A549 (cell line): Measurements from ENCODE around the gene GALNT18. TPM values are rescaled to one million over a fixed set of nuclear protein-coding genes. Genes with fewer than 3 reads are reported as not detected.

Source experiments
- ATAC-seq, 2 experiments: fragments of 200-7000 bp in 1 of 2; fragments of >200 bp in 1 of 2; cut with Nextera tagmentation in 1 of 2; cut with Tn5 transposase in 1 of 2; 3 replicates each; pipeline versions ENCODE4 v1.8.0 to v1.9.1; 2018 to 2020; ENCODE audit warnings: mild to moderate bottlenecking in 1 of 2, moderate library complexity in 1 of 2
- CTCF ChIA-PET: fragments of 300-600 bp; sonication (Branson Sonifier 250); formaldehyde crosslinking; extraction: SDS; loops from one replicate; lab custom pipeline; 2021; ENCODE audit warnings: antibody characterized with exemption, inconsistent platforms; lab: Yijun Ruan, JAX
- POLR2A ChIA-PET: fragments of 350-600 bp; formaldehyde crosslinking; extraction: SDS; loops from one replicate; lab custom pipeline; 2021; ENCODE audit warnings: antibody characterized with exemption, inconsistent platforms; lab: Yijun Ruan, JAX
- DNase-seq, 2 experiments: peaks; one replicate each; pipeline versions ENCODE4 v3.0.0 to v3.0.0-alpha.2; 2011 to 2016; ENCODE audit warnings: low read depth in 1 of 2, low spot score in 1 of 2
- FAIRE-seq: peaks from 2 replicates; lab custom pipeline; 2011; peaks lifted over from hg19 to GRCh38; lab: Jason Lieb, UNC
- H3K27ac ChIP-seq, 2 experiments: fragments of >200 bp; sonication (Bioruptor Twin); formaldehyde crosslinking; 3 replicates each; pipeline ENCODE4 v1.5.1; 2016 to 2017
- H3K4me1 ChIP-seq: fragments of >200 bp; sonication (Bioruptor Twin); formaldehyde crosslinking; 3 replicates; pipeline ENCODE4 v1.6.1; 2016
- H3K4me2 ChIP-seq: fragments of >200 bp; sonication (Bioruptor Twin); formaldehyde crosslinking; 3 replicates; pipeline ENCODE4 v1.6.1; 2016
- H3K4me3 ChIP-seq: fragments of >200 bp; sonication (Bioruptor Twin); formaldehyde crosslinking; 3 replicates; pipeline ENCODE4 v1.5.1; 2016
- H3K9me3 ChIP-seq: fragments of >200 bp; sonication (Bioruptor Twin); formaldehyde crosslinking; 3 replicates; pipeline ENCODE4 v1.6.1; 2016
- BHLHE40 ChIP-seq: IDR thresholded peaks from 2 replicates; pipeline ENCODE4 v1.6.1; 2012; ENCODE audit warnings: low read depth, low read length, inconsistent platforms
- CEBPB ChIP-seq, 2 experiments: fragments of >200 bp in 1 of 2; sonication (Bioruptor Twin) in 1 of 2; formaldehyde crosslinking in 1 of 2; IDR thresholded peaks; 2 replicates each; pipeline ENCODE4 v1.6.1; 2012 to 2016
- CTCF ChIP-seq: fragments of >200 bp; sonication (Bioruptor Twin); formaldehyde crosslinking; IDR thresholded peaks from 3 replicates; pipeline ENCODE4 v1.5.1; 2016
- EHMT2 ChIP-seq: fragments of 200-600 bp; sonication (generic); IDR thresholded peaks from 2 replicates; pipeline ENCODE4 v1.6.1; 2016; ENCODE audit warnings: antibody characterized with exemption, low read depth, mild to moderate bottlenecking, moderate library complexity
- EP300 ChIP-seq, 2 experiments: fragments of >200 bp; sonication (Bioruptor Twin); formaldehyde crosslinking; IDR thresholded peaks; 2 replicates in 1 of 2; 3 replicates in 1 of 2; pipeline ENCODE4 v1.6.1; 2016 to 2017
- ESRRA ChIP-seq: fragments of 150-350 bp; IDR thresholded peaks from 2 replicates; pipeline ENCODE4 v1.6.1; 2014; ENCODE audit warnings: mild to moderate bottlenecking, low read length, borderline replicate concordance
- FOXS1 ChIP-seq: fragments of 250-450 bp; sonication (Bioruptor Pico); IDR thresholded peaks from 2 replicates; pipeline ENCODE4 v1.5.0; 2020; ENCODE audit warnings: mild to moderate bottlenecking, moderate library complexity
- HEYL ChIP-seq: fragments of 250-450 bp; sonication (Bioruptor Pico); IDR thresholded peaks from 2 replicates; pipeline ENCODE4 v1.8.0; 2021; ENCODE audit warnings: mild to moderate bottlenecking, moderate library complexity
- HOXB13 ChIP-seq: fragments of 250-450 bp; sonication (Bioruptor Pico); IDR thresholded peaks from 2 replicates; pipeline ENCODE4 v1.5.0; 2020; ENCODE audit warnings: low read depth, mild to moderate bottlenecking, moderate library complexity
- HOXB5 ChIP-seq: fragments of 250-450 bp; sonication (Bioruptor Pico); IDR thresholded peaks from 2 replicates; pipeline ENCODE4 v1.5.0; 2020; ENCODE audit warnings: mild to moderate bottlenecking, moderate library complexity
- JUN ChIP-seq, 2 experiments: fragments of >200 bp; sonication (Bioruptor Twin); formaldehyde crosslinking; IDR thresholded peaks; 2 replicates in 1 of 2; 3 replicates in 1 of 2; pipeline ENCODE4 v1.6.1; 2016 to 2017
- KDM5A ChIP-seq: fragments of 200-600 bp; sonication (generic); IDR thresholded peaks from 2 replicates; pipeline ENCODE4 v1.6.1; 2016; ENCODE audit warnings: antibody characterized with exemption, mild to moderate bottlenecking
- MYC ChIP-seq: IDR thresholded peaks from 2 replicates; pipeline ENCODE4 v1.6.1; 2012; ENCODE audit warnings: mild to moderate bottlenecking, inconsistent platforms, low read length, improper control_type of control experiment, borderline replicate concordance
- NFE2L2 ChIP-seq: fragments of 150-350 bp; conservative IDR thresholded peaks from 2 replicates; pipeline ENCODE4 v1.6.1; 2014; ENCODE audit warnings: low read length
- NR3C1 ChIP-seq: fragments of >200 bp; sonication (Bioruptor Twin); formaldehyde crosslinking; IDR thresholded peaks from 3 replicates; pipeline ENCODE4 v1.6.1; 2017
- PBX3 ChIP-seq: IDR thresholded peaks from 2 replicates; pipeline ENCODE4 v1.6.1; 2012
- RAD21 ChIP-seq, 2 experiments: fragments of >200 bp in 1 of 2; sonication (Bioruptor Twin) in 1 of 2; formaldehyde crosslinking in 1 of 2; IDR thresholded peaks in 1 of 2; conservative IDR thresholded peaks in 1 of 2; 2 replicates in 1 of 2; 3 replicates in 1 of 2; pipeline ENCODE4 v1.6.1; 2012 to 2018; ENCODE audit warnings: inconsistent platforms in 1 of 2
- RCOR1 ChIP-seq: fragments of 150-350 bp; IDR thresholded peaks from 2 replicates; pipeline ENCODE4 v1.6.1; 2014; ENCODE audit warnings: antibody characterized with exemption, low read length, low read depth
- REST ChIP-seq: fragments of 200-600 bp; sonication (generic); IDR thresholded peaks from 2 replicates; pipeline ENCODE4 v1.6.1; 2016; ENCODE audit warnings: antibody characterized with exemption, mild to moderate bottlenecking, moderate library complexity
- RNF2 ChIP-seq: fragments of 200-600 bp; sonication (generic); IDR thresholded peaks from 2 replicates; pipeline ENCODE4 v1.6.1; 2016; ENCODE audit warnings: low read depth, mild to moderate bottlenecking, antibody characterized with exemption, moderate library complexity, borderline replicate concordance
- SMC3 ChIP-seq: fragments of >200 bp; sonication (Bioruptor Twin); formaldehyde crosslinking; IDR thresholded peaks from 3 replicates; pipeline ENCODE4 v1.6.1; 2018; ENCODE audit warnings: inconsistent platforms
- TFCP2L1 ChIP-seq: fragments of 250-450 bp; sonication (Bioruptor Pico); IDR thresholded peaks from 2 replicates; pipeline ENCODE4 v1.5.0; 2021; ENCODE audit warnings: mild to moderate bottlenecking
- USF2 ChIP-seq: fragments of 450-650 bp; IDR thresholded peaks from 2 replicates; pipeline ENCODE4 v1.6.1; 2014; ENCODE audit warnings: antibody characterized with exemption
- ZNF302 ChIP-seq: fragments of 250-450 bp; sonication (Bioruptor Pico); IDR thresholded peaks from 2 replicates; pipeline ENCODE4 v1.9.0; 2021; ENCODE audit warnings: inconsistent platforms, mild to moderate bottlenecking, moderate library complexity
- WGBS: methylation state at CpG from one replicate; pipeline ENCODE4 v1.1.6; 2017; ENCODE audit errors: missing lambda C conversion rate; 5-methylcytosine and 5-hydroxymethylcytosine counted together
- polyA plus RNA-seq, 4 experiments: library from polyadenylated mRNA; depleted of rRNA in 3 of 4; stranded (reverse); fragments of >200 nt; fragmentation: RNase III in 1 of 4; extraction: RNeasy Plus Mini Kit Qiagen cat#74134 plus additional on column Dnase treatment in 1 of 4; gene quantifications; 2 replicates in 3 of 4; 3 replicates in 1 of 4; pipeline ENCODE4 v1.2.3, GENCODE V29; 2011 to 2017

Gene GALNT18
- polyA plus RNA-seq, 2 of the 4 experiments (the other 2 are of a cell fraction): 6.7 to 16.1 TPM

- TF ChIP-seq FOXS1 (no peak), BHLHE40 (no peak)
- TF ChIP-seq, all 56 proteins: peak for 0
- DNase-seq: peak in 1 of 2 experiments; percentile 14
- Histone ChIP-seq H3K4me3 (no peak overlapping the region), H3K4me2 (no peak overlapping the region), H3K9me3 (no peaks in the 10 kb centered on the region), H3K27ac (no peak overlapping the region), H3K4me1 (no peaks in the 10 kb centered on the region)
- no peak for FAIRE-seq
- ChIA-PET POLR2A (no interaction called here), CTCF (interaction anchor here (1.0 to 1.4 kb wide), 2 partner anchors 17 to 18 kb away, joined by 3 read pairs; no protein-coding TSS in a partner anchor)
- ATAC-seq: peak; percentile 27 to 71; a peak in 3 of 6 replicates
- 72% methylated on average over 4 of the region's 4 CpGs for WGBS
These were observed 102.6 kb downstream of the GALNT18 start for GRCh38 chr11:11519184-11519583.

GRCh38 chr11:11514246-11514645 is 107.6 kb downstream of the GALNT18 start:
- H3K4me2 ChIP-seq: no peak overlapping the region
- no peak overlapping the region for H3K27ac ChIP-seq
- POLR2A ChIA-PET: no interaction called here
- FAIRE-seq (no peak), ATAC-seq (no peak), DNase-seq (no peak)
- TF ChIP-seq KDM5A: no peak
- TF ChIP-seq EP300 (IDR thresholded peaks at IDR 0.05): no peak
- H3K9me3 ChIP-seq: no peaks in the 10 kb centered on the region
- no peak overlapping the region for H3K4me3 ChIP-seq
- CTCF ChIA-PET: interaction anchor here (1.2 to 1.4 kb wide), 2 partner anchors 195 to 273 kb away, joined by 3 to 5 read pairs; no protein-coding TSS in a partner anchor
- 77% methylated on average over 3 of the region's 3 CpGs for WGBS
- 0 out of 3 replicates have a peak, but pooled peaks cover 2% of the 10 kb centered on the region for H3K4me1 ChIP-seq

- ATAC-seq: 0 out of 6 replicates have a peak, but pooled peaks of 1 of the 2 experiments have one; percentile 25
- 43% methylated on average over 3 of the region's 3 CpGs for WGBS
- no peaks in the 10 kb centered on the region for H3K9me3 ChIP-seq
- ChIA-PET POLR2A (no interaction called here), CTCF (interaction anchor here (0.7 to 1.4 kb wide), 3 partner anchors 20 to 274 kb away, joined by 3 to 5 read pairs (median 3); no protein-coding TSS in a partner anchor)
- no peak overlapping the region for H3K27ac ChIP-seq
- TF ChIP-seq CEBPB (IDR thresholded peaks at IDR 0.05) (peak; percentile 7 to 40; a peak in 2 of 4 replicates), ZNF302 (CRISPR knock-in tag) (no peak), HOXB5 (CRISPR knock-in tag) (no peak), EHMT2 (no peak), TFCP2L1 (CRISPR knock-in tag) (no peak), RAD21 (conservative IDR thresholded peaks at IDR 0.05 in 1 of 2, IDR thresholded peaks at IDR 0.05 in 1 of 2) (no peak), SMC3 (no peak), NFE2L2 (no peak)
- 0 out of 3 replicates have a peak, but pooled peaks cover 2% of the 10 kb centered on the region for H3K4me1 ChIP-seq
- peak in 1 of 2 experiments; percentile 16 for DNase-seq
- H3K4me3 ChIP-seq: no peak overlapping the region
- no peak for FAIRE-seq
- H3K4me2 ChIP-seq: no peak overlapping the region
These were observed 108.4 kb downstream of the GALNT18 start for GRCh38 chr11:11513422-11513821.

- FAIRE-seq (no peak), ATAC-seq (no peak), DNase-seq (no peak)
- POLR2A ChIA-PET: no interaction called here
- Histone ChIP-seq H3K9me3 (no peaks in the 10 kb centered on the region), H3K4me1 (0 out of 3 replicates have a peak, but pooled peaks cover 2% of the 10 kb centered on the region), H3K4me2 (no peak overlapping the region), H3K27ac (no peak overlapping the region), H3K4me3 (no peak overlapping the region)
- WGBS: 93% methylated on average over 4 of the region's 4 CpGs
- CTCF ChIA-PET: interaction anchor here (0.7 to 1.2 kb wide), 2 partner anchors 20 to 193 kb away, joined by 3 read pairs; no protein-coding TSS in a partner anchor
- no peak for TF ChIP-seq NR3C1
- TF ChIP-seq HOXB13 (CRISPR knock-in tag): no peak
- no peak for TF ChIP-seq ZNF302 (CRISPR knock-in tag)
- no peak for TF ChIP-seq PBX3
- TF ChIP-seq MYC: no peak
- TF ChIP-seq RNF2: no peak
- no peak for TF ChIP-seq CTCF
- TF ChIP-seq JUN (IDR thresholded peaks at IDR 0.05): no peak
- no peak for TF ChIP-seq HEYL
- TF ChIP-seq USF2: no peak
- no peak for TF ChIP-seq REST
- TF ChIP-seq ESRRA: no peak
- TF ChIP-seq RCOR1: no peak
These were observed 108.9 kb downstream of the GALNT18 start for GRCh38 chr11:11512929-11513328.
